OCI-LY7 (cell line): ENCODE results near the gene TIMM10. TPM values are rescaled to one million over a fixed set of nuclear protein-coding genes. Genes with fewer than 3 reads are reported as not detected.

Source experiments
- BruUV-seq: library from RNA; stranded (reverse); fragments of 400-500 nt; replicated peaks from 2 replicates; lab custom pipeline; 2021; lab: Mats Ljungman, UMichigan
- CTCF ChIA-PET: fragments of 300-600 bp; sonication (Branson Sonifier 250); formaldehyde crosslinking; loops from one replicate; lab custom pipeline; 2022; ENCODE audit warnings: antibody characterized with exemption; ENCODE audit not compliant: unreplicated experiment; lab: Charles Lee
- POLR2A ChIA-PET: fragments of 300-600 bp; sonication (Branson Sonifier 250); formaldehyde crosslinking; loops from one replicate; lab custom pipeline; 2022; ENCODE audit warnings: antibody characterized with exemption; lab: Charles Lee
- DNase-seq: peaks from one replicate; pipeline ENCODE4 v3.0.0-alpha.2; 2015; ENCODE audit warnings: low spot score
- H2AFZ ChIP-seq: fragments of 200-600 bp; sonication (generic), shearing (Covaris generic); 2 replicates; pipeline ENCODE4 v1.6.1; 2014; ENCODE audit warnings: mild to moderate bottlenecking, antibody characterized with exemption, low read length, moderate library complexity
- H3K27ac ChIP-seq: fragments of 200-600 bp; sonication (generic); 2 replicates; pipeline ENCODE4 v1.5.1; 2014; ENCODE audit warnings: mixed run types, low read depth, mild to moderate bottlenecking, moderate library complexity, low read length, inconsistent platforms; ENCODE audit not compliant: poor library complexity, severe bottlenecking
- H3K36me3 ChIP-seq: fragments of 200-600 bp; sonication (generic); 2 replicates; pipeline ENCODE4 v1.6.1; 2014; ENCODE audit warnings: mild to moderate bottlenecking, antibody characterized with exemption, low read length, moderate library complexity, mixed read lengths; ENCODE audit not compliant: insufficient read depth
- H3K4me1 ChIP-seq: fragments of 200-600 bp; sonication (generic); 2 replicates; pipeline ENCODE4 v1.5.1; 2014; ENCODE audit warnings: mild to moderate bottlenecking, low read length; ENCODE audit not compliant: insufficient read depth, poor library complexity, severe bottlenecking
- H3K4me2 ChIP-seq: fragments of 200-600 bp; sonication (generic); 2 replicates; pipeline ENCODE4 v1.6.1; 2014; ENCODE audit warnings: mild to moderate bottlenecking, low read length
- H3K4me3 ChIP-seq: fragments of 200-600 bp; sonication (generic); 2 replicates; pipeline ENCODE4 v1.5.1; 2014; ENCODE audit warnings: mild to moderate bottlenecking, low read depth, low read length; ENCODE audit not compliant: poor library complexity, severe bottlenecking
- H3K79me2 ChIP-seq: fragments of 200-600 bp; sonication (generic); 2 replicates; pipeline ENCODE4 v1.6.1; 2016; ENCODE audit warnings: low read depth, mild to moderate bottlenecking, low read length, moderate library complexity, mixed read lengths; ENCODE audit not compliant: insufficient read depth
- H3K9me2 ChIP-seq: fragments of 200-600 bp; sonication (generic); 2 replicates; pipeline ENCODE4 v1.6.1; 2016; ENCODE audit warnings: mild to moderate bottlenecking, low read length, mixed read lengths; ENCODE audit not compliant: insufficient read depth
- H3K9me3 ChIP-seq: fragments of 200-600 bp; sonication (generic); 2 replicates; pipeline ENCODE4 v1.6.1; 2014; ENCODE audit warnings: mild to moderate bottlenecking, mixed run types, low read length, mixed read lengths
- H4K20me1 ChIP-seq: fragments of 200-600 bp; sonication (generic); 2 replicates; pipeline ENCODE4 v1.6.1; 2014; ENCODE audit warnings: mild to moderate bottlenecking, antibody characterized with exemption, low read length, moderate library complexity, mixed read lengths; ENCODE audit not compliant: insufficient read depth
- EZH2phosphoT487 ChIP-seq: fragments of 200-600 bp; sonication (generic); IDR thresholded peaks from 2 replicates; pipeline ENCODE4 v1.6.1; 2018; ENCODE audit warnings: low read depth, borderline replicate concordance, mild to moderate bottlenecking, mixed run types, antibody characterized with exemption, low read length, moderate library complexity, mixed read lengths
- intact Hi-C: fragments of 100-400 bp; cut with micrococcal nuclease; formaldehyde crosslinking; loops from one replicate; pipeline ENCODE4 v1.10.0; 2022; ENCODE audit not compliant: unreplicated experiment
- total RNA-seq, 2 experiments: library from RNA; depleted of rRNA in 1 of 2; stranded (reverse); fragments of >200 nt in 1 of 2; shearing (Covaris generic) in 1 of 2; gene quantifications; 2 replicates each; pipeline ENCODE4 v1.2.3, GENCODE V29; 2014 to 2022
- TF ChIP-seq, protein P1 (sequence below): fragments of 200-600 bp; sonication (generic); conservative IDR thresholded peaks from 2 replicates; pipeline ENCODE4 v1.5.1; 2014; ENCODE audit warnings: mild to moderate bottlenecking, antibody characterized with exemption, low read length, moderate library complexity, mixed read lengths

Gene TIMM10
- total RNA-seq, 2 experiments from 2014 or later = 163 to 258 TPM

DNA sequence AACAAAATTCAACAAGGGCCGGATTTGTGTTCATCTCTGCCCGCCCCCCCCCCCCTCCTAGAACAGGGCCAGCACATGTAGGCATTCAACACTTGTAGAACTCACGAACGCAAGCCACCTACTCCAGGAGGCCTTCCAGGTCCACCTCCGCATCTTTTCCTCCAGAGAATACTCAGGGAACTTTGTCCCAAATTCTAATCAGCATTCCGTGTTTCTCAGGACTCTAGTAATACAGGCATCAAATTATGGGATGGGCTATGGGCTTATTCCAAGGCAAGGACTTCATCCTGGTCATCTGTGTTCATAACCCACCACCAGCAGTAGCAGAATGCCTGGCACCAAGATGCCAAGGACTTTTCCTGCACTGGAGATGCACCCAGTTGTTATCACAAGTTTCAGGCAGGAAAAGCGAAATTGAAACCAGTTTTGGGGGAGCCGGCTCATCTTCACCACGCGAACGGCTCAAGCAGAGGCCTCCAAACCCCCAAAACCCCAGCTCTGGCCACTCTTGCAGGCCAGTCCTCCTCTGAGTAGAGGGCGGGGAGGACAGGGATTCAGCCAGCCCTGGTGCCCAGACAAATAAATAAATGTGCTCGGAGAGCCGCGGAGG, 36.5 kb upstream of the TIMM10 start:
- H3K4me2 ChIP-seq = peak overlapping the region; percentile 96

DNA sequence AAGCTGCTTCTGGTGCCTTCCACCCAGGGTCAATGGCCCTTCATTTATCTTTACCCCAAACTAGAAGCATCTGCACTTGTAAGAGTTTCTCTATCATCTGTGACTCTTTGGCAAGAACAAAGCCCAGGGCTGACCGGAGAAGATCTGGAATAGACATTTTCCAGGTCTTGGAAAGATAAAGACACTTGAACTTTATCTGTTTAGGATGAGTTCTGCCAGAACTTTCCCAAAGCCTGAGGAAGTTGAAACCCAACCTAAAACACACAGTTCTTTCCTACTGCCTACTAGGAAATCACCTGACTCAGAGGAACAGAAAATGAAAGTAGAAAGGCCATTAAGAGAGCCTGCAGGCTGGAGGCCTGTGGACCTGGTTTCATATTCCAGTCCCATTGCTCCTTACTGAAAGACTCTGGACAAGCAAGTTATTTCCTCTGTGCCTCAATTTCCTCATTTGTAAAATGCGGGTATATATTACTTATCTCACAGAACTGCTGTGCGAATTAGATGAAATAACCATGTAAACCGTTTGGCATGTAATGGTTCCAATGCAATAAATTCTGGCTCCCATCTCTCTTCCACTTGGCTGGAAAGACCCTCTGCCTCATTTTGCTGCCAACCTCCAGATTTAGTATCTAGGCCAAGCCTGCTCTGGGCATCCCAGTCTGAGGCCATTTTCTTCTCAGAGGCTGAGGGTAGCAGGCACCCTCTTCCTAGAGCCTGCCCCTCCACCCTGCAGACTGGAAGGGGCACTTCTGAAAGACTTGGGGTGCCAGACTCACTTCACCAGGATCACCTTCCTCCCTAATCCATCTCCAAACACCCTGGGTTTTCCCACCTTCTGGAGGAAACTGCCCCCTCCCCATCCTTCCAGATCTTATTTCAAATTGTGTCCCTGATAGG, 35.7 kb upstream of the TIMM10 start:
- no peaks in the 10 kb centered on the region for H3K9me3 ChIP-seq
- DNase-seq = peak; percentile 54
- peak overlapping the region; percentile 82; the same call in 1 of the 2 replicates for H2AFZ ChIP-seq
- no peaks in the 10 kb centered on the region for H3K36me3 ChIP-seq
- no peaks in the 10 kb centered on the region for H3K9me2 ChIP-seq
- no peaks in the 10 kb centered on the region for H4K20me1 ChIP-seq
- peaks cover 16% of the 10 kb centered on the region; the same call in 1 of the 2 replicates for H3K79me2 ChIP-seq
- peak overlapping the region; percentile 51 for H3K27ac ChIP-seq
- POLR2A ChIA-PET = interaction anchor here (0.5 to 0.9 kb wide), 2 partner anchors 10 to 32 kb away, joined by 4 to 5 read pairs; no protein-coding TSS in a partner anchor
- TF ChIP-seq EZH2phosphoT487 = no peak
- TF ChIP-seq, protein P1, sequence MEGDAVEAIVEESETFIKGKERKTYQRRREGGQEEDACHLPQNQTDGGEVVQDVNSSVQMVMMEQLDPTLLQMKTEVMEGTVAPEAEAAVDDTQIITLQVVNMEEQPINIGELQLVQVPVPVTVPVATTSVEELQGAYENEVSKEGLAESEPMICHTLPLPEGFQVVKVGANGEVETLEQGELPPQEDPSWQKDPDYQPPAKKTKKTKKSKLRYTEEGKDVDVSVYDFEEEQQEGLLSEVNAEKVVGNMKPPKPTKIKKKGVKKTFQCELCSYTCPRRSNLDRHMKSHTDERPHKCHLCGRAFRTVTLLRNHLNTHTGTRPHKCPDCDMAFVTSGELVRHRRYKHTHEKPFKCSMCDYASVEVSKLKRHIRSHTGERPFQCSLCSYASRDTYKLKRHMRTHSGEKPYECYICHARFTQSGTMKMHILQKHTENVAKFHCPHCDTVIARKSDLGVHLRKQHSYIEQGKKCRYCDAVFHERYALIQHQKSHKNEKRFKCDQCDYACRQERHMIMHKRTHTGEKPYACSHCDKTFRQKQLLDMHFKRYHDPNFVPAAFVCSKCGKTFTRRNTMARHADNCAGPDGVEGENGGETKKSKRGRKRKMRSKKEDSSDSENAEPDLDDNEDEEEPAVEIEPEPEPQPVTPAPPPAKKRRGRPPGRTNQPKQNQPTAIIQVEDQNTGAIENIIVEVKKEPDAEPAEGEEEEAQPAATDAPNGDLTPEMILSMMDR = no peak
- CTCF ChIA-PET = interaction anchor here (0.6 to 2.2 kb wide), 2 partner anchors 74 to 75 kb away, joined by 4 to 19 read pairs; no protein-coding TSS in a partner anchor
- intact Hi-C loops = loop anchor here (2.0 to 5.0 kb wide), 3 partner anchors 35 to 956 kb away; partner anchors contain the start of gene TIMM10
- H3K4me1 ChIP-seq = peaks cover 18% of the 10 kb centered on the region
- H3K4me2 ChIP-seq = peak overlapping the region; percentile 96
- BruUV-seq = TSS peak; percentile 50
- peak overlapping the region; percentile 81 for H3K4me3 ChIP-seq

More for the DNA sequence above, 36.5 kb upstream of the TIMM10 start:
- Histone ChIP-seq H3K4me1 (peaks cover 18% of the 10 kb centered on the region), H2AFZ (peak overlapping the region; percentile 82), H3K27ac (peak overlapping the region; percentile 51), H3K4me3 (peak overlapping the region; percentile 81), H3K9me3 (no peaks in the 10 kb centered on the region), H4K20me1 (no peaks in the 10 kb centered on the region), H3K36me3 (no peaks in the 10 kb centered on the region), H3K79me2 (peaks cover 16% of the 10 kb centered on the region; the same call in 1 of the 2 replicates), H3K9me2 (no peaks in the 10 kb centered on the region)
- TF ChIP-seq EZH2phosphoT487 = no peak
- TF ChIP-seq, protein P1 = no peak
- DNase-seq = peak; percentile 29
- POLR2A ChIA-PET = interaction anchor here (0.6 to 1.7 kb wide), 4 partner anchors 30 to 233 kb away, joined by 3 to 12 read pairs (median 3); partner anchors contain the start of gene SMTNL1
- BruUV-seq = no TSS peak
- CTCF ChIA-PET = interaction anchor here (0.6 to 2.2 kb wide), 4 partner anchors 29 to 234 kb away, joined by 3 to 19 read pairs (median 5); no protein-coding TSS in a partner anchor
- intact Hi-C loops = loop anchor here (2.0 to 5.0 kb wide), 3 partner anchors 36 to 955 kb away; partner anchors contain the start of gene TIMM10
